ENCODE data around the gene BCL7C.
"Not testable (repeated sequence)": the region's sequence is repeated elsewhere in the genome, so short reads cannot be mapped to it uniquely, and the experiment has no call there.

BCL7C gene

GRCh38 chr16:30896261-30896888 is 2.5 kb upstream of the BCL7C start, which contains the start of gene CTF1:
Gene CTF1, plus strand, starts transcription at chr16:30896614. Its CDS starts 30 bp downstream, at chr16:30896644.
- in situ Hi-C loops (cut with MboI; ENCODE audit: low sequenced_read_pairs) = no loop called here

- in situ Hi-C loops (cut with MboI; ENCODE audit: low sequenced_read_pairs) = no loop called here
Measured at GRCh38 chr16:30895627-30896260, 1.9 kb upstream of the BCL7C start.

GRCh38 chr16:30894540-30895368 is 877 bp upstream of the BCL7C start:
- in situ Hi-C loops (cut with MboI; ENCODE audit: low sequenced_read_pairs) = no loop called here

- in situ Hi-C loops (cut with MboI; ENCODE audit: low sequenced_read_pairs) = no loop called here
Measured at GRCh38 chr16:30893417-30893743, 497 bp downstream of the BCL7C start.

GRCh38 chr16:30892670-30893416 is 1.0 kb downstream of the BCL7C start:
- in situ Hi-C loops (cut with MboI; ENCODE audit: low sequenced_read_pairs) = no loop called here

- in situ Hi-C loops (cut with MboI; ENCODE audit: low sequenced_read_pairs) = not testable (repeated sequence)
Measured at GRCh38 chr16:30891043-30891823, 2.6 kb downstream of the BCL7C start.

- in situ Hi-C loops (cut with MboI; ENCODE audit: low sequenced_read_pairs) = no loop called here
Measured at GRCh38 chr16:30889721-30890120, 4.2 kb downstream of the BCL7C start.

- in situ Hi-C loops (cut with MboI; ENCODE audit: low sequenced_read_pairs) = no loop called here
Measured at GRCh38 chr16:30888856-30889499, 4.9 kb downstream of the BCL7C start.

GRCh38 chr16:30887927-30888326 is 6.0 kb downstream of the BCL7C start:
- in situ Hi-C loops (cut with MboI; ENCODE audit: low sequenced_read_pairs) = no loop called here

- in situ Hi-C loops (cut with MboI; ENCODE audit: low sequenced_read_pairs) = no loop called here
Measured at GRCh38 chr16:30886145-30886544, 7.7 kb downstream of the BCL7C start.

- in situ Hi-C loops (cut with MboI; ENCODE audit: low sequenced_read_pairs) = no loop called here
Measured at GRCh38 chr16:30885196-30885595, 8.7 kb downstream of the BCL7C start.

- in situ Hi-C loops (cut with MboI; ENCODE audit: low sequenced_read_pairs) = no loop called here
Measured at GRCh38 chr16:30884760-30885159, 9.1 kb downstream of the BCL7C start.

GRCh38 chr16:30882429-30883310 is 11.2 kb downstream of the BCL7C start:
- in situ Hi-C loops (cut with MboI; ENCODE audit: low sequenced_read_pairs) = no loop called here

- in situ Hi-C loops (cut with MboI; ENCODE audit: low sequenced_read_pairs) = no loop called here
Measured at GRCh38 chr16:30876867-30877266, 17.0 kb downstream of the BCL7C start.

GRCh38 chr16:30875871-30876801 is 17.7 kb downstream of the BCL7C start:
- in situ Hi-C loops (cut with MboI; ENCODE audit: low sequenced_read_pairs) = no loop called here

GRCh38 chr16:30874821-30875717 is 18.8 kb downstream of the BCL7C start:
- in situ Hi-C loops (cut with MboI; ENCODE audit: low sequenced_read_pairs) = no loop called here

- in situ Hi-C loops (cut with MboI; ENCODE audit: low sequenced_read_pairs) = no loop called here
Measured at GRCh38 chr16:30874244-30874820, 19.5 kb downstream of the BCL7C start.

Measured in HL-60/S4 (cell line).